Right hindlimb (tissue), 1 donor: ENCODE data around the gene USP20.

Experiments
- DNase-seq: peaks from one replicate; pipeline ENCODE4 v3.0.0-alpha.2; 2018

USP20 gene

GRCh38 chr9:129875687-129876395 lies 40.6 kb downstream of the USP20 start:
- DNase-seq = no peak

GRCh38 chr9:129876815-129877214 lies 41.6 kb downstream of the USP20 start:
- DNase-seq = no peak

GRCh38 chr9:129878291-129878690 lies 43.0 kb downstream of the USP20 start:
- no peak for DNase-seq

- no peak for DNase-seq
Observed at GRCh38 chr9:129879103-129879699, 43.9 kb downstream of the USP20 start.

- no peak for DNase-seq
Observed at GRCh38 chr9:129879991-129880653, 44.9 kb downstream of the USP20 start.

- peak; percentile 89 for DNase-seq
Observed at GRCh38 chr9:129880654-129881546, 45.6 kb downstream of the USP20 start.

- DNase-seq = no peak
Observed at GRCh38 chr9:129881547-129882324, 46.5 kb downstream of the USP20 start.

- DNase-seq = peak; percentile 80
Observed at GRCh38 chr9:129884220-129885017, 49.2 kb downstream of the USP20 start.

GRCh38 chr9:129885018-129885669 lies 49.9 kb downstream of the USP20 start:
- DNase-seq = peak; percentile 42

- peak; percentile 92 for DNase-seq
Observed at GRCh38 chr9:129885670-129886106, 50.4 kb downstream of the USP20 start.

GRCh38 chr9:129886226-129887174 lies 51.2 kb downstream of the USP20 start:
- DNase-seq = peak; percentile 39

GRCh38 chr9:129887334-129888292 lies 52.4 kb downstream of the USP20 start:
- peak; percentile 68 for DNase-seq

GRCh38 chr9:129888293-129889121 lies 53.2 kb downstream of the USP20 start:
- DNase-seq = peak; percentile 45

GRCh38 chr9:129889122-129889940 lies 54.1 kb downstream of the USP20 start:
- DNase-seq = no peak

- DNase-seq = peak; percentile 23
Observed at GRCh38 chr9:129889941-129890717, 54.9 kb downstream of the USP20 start.
